ENCODE data around the gene PHLDA3.

- TF ChIP-seq CTCF (IDR thresholded peaks at IDR 0.05; ENCODE audit: insufficient read depth, low read depth, low read length) (no peak), EZH2 (IDR thresholded peaks at IDR 0.05; ENCODE audit: insufficient read depth, low read length) (no peak)
Observed at GRCh38 chr1:201506092-201506491, 37.1 kb upstream of the PHLDA3 start.

Data from astrocyte (in vitro differentiated cells and primary cell).